ENCODE measurements around the gene MCF2L.

- TF ChIP-seq CTCF (IDR thresholded peaks at IDR 0.05 in 2 of 3, conservative IDR thresholded peaks at IDR 0.05 in 1 of 3; ENCODE audit: insufficient read depth in 2 of 3, low read depth in 1 of 3, low read length in 3 of 3) (no peak), REST (IDR thresholded peaks at IDR 0.05; ENCODE audit: borderline replicate concordance) (no peak), REST (CRISPR knock-in tag; IDR thresholded peaks at IDR 0.05; ENCODE audit: low read depth) (no peak), EZH2 (IDR thresholded peaks at IDR 0.05; ENCODE audit: borderline replicate concordance, low read depth, low read length) (no peak)
Measured at GRCh38 chr13:113110048-113110851, 141.2 kb downstream of the MCF2L start.

Data from K562 (cell line).